Duodenal mucosa (tissue), 2 donors: ENCODE results near the gene IFIT2.

Experiments used
- H3K27ac ChIP-seq: one replicate; pipeline ENCODE4 v1.7.0; 2013; ENCODE audit warnings: low read depth, low read length
- H3K27me3 ChIP-seq, 2 donors: one replicate each; pipeline ENCODE4 v1.7.0; 2013; ENCODE audit warnings: low read length in 2 of 2, control low read depth in 1 of 2; ENCODE audit not compliant: insufficient read depth in 2 of 2, control insufficient read depth in 1 of 2
- H3K36me3 ChIP-seq, 2 donors: one replicate each; pipeline ENCODE4 v1.7.0; 2013; ENCODE audit warnings: low read length in 2 of 2, control low read depth in 1 of 2; ENCODE audit not compliant: insufficient read depth in 2 of 2, control insufficient read depth in 1 of 2
- H3K4me1 ChIP-seq, 2 donors: one replicate each; pipeline ENCODE4 v1.7.0; 2013; ENCODE audit warnings: low read length in 2 of 2, control low read depth in 1 of 2; ENCODE audit not compliant: insufficient read depth in 2 of 2, control insufficient read depth in 1 of 2
- H3K4me3 ChIP-seq, 2 donors: one replicate each; pipeline ENCODE4 v1.7.0; 2013; ENCODE audit warnings: low read length in 2 of 2, low read depth in 1 of 2
- H3K9ac ChIP-seq, 2 donors: one replicate each; pipeline ENCODE4 v1.7.0; 2013; ENCODE audit warnings: low read length in 2 of 2, low read depth in 1 of 2
- H3K9me3 ChIP-seq, 2 donors: one replicate each; pipeline ENCODE4 v1.7.0; 2013; ENCODE audit warnings: low read length in 2 of 2, control low read depth in 1 of 2; ENCODE audit not compliant: control insufficient read depth in 1 of 2

IFIT2 gene

DNA sequence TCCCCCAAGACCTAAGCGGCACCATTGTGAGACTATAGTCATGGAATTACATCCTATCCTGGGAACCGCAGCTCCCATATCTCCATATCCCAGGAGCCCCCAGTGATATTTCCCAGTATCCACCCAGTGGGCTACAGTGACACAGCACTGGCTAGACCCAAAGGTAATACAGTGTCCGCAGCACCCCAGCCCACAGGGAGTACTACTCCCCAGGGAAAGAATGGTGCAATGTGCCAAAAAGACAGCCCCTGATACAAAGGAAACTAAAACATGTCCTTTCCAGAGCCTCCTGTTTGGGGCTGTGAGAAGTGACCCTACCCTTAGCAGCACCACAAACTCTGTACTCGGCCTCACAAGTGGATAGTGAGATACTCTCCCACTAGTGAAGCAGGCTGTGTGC is 4.5 kb upstream of the IFIT2 start:
- no peaks in the 10 kb centered on the region for H3K27me3 ChIP-seq
- H3K4me3 ChIP-seq = no peak overlapping the region
- H3K4me1 ChIP-seq = peaks cover 5 to 24% of the 10 kb centered on the region in 2 donors
- H3K9me3 ChIP-seq = no peaks in the 10 kb centered on the region
- H3K27ac ChIP-seq = no peak overlapping the region
- no peak overlapping the region for H3K9ac ChIP-seq
- H3K36me3 ChIP-seq = no peaks in the 10 kb centered on the region

DNA sequence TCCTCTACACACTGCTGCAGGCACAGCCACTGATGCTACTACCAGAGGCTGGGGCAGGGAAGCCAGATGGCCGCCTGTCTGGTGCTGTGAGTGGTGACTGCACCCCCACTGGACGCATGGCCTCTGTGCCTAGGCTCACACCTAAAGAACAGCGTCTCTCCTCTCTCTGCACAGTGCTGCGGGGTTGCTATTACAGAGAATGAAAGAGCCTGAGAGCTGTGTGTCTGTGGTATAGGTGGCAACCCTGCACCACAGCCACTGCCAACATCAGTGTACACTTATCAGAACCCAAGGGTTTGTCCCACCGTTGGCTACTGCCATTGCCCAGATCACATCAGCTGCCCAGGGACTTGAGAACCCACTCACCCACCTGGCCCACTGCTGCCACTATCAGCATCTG is 4.1 kb upstream of the IFIT2 start:
- H3K4me3 ChIP-seq = no peak overlapping the region

DNA sequence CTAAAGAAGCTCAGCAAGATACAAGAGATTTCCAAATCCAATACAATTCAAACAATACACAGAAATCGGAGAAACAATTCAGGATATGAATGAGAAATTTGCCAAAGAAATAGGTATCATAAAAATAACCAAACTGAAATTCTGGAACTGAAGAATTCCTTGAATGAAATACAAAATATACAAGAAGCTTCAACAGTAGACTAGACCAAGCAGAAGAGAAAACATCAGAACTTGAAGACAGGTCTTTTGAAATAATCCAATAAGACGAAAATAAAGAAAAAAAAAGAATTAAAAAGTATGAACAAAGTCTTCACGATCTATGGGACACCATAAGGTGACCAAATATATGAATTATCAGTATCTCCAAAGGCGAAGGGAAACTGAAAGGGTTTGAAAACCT is 2.8 kb upstream of the IFIT2 start:
- H3K4me3 ChIP-seq = no peak overlapping the region
- H3K36me3 ChIP-seq = no peaks in the 10 kb centered on the region
- no peak overlapping the region for H3K9ac ChIP-seq
- H3K4me1 ChIP-seq = peaks cover 20 to 31% of the 10 kb centered on the region in 2 donors
- H3K27ac ChIP-seq = no peak overlapping the region
- H3K9me3 ChIP-seq = no peaks in the 10 kb centered on the region
- no peaks in the 10 kb centered on the region for H3K27me3 ChIP-seq

More for the DNA sequence above, 4.1 kb upstream of the IFIT2 start:
- no peaks in the 10 kb centered on the region for H3K27me3 ChIP-seq
- H3K4me1 ChIP-seq = peaks cover 9 to 24% of the 10 kb centered on the region in 2 donors
- H3K27ac ChIP-seq = no peak overlapping the region
- no peaks in the 10 kb centered on the region for H3K36me3 ChIP-seq
- no peak overlapping the region for H3K9ac ChIP-seq
- H3K9me3 ChIP-seq = no peaks in the 10 kb centered on the region

DNA sequence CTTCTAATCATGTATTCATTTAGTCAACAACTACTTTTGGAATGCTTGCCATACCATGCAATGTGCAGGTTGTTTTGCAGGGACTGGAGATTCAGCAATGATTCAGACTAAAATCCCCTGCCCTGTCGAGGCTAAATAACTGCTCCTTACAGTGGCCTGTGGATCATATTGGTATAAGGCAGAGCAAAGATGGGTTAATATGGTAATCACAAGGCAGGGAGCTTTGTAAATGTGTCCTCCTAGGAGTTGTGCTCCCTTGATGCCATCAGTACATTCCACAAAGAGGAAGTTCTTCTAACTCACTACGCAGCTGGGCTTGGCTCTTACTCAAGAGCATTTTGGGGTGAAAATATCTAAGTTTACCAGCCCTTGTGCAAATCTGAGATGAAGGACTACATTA is 614 bp upstream of the IFIT2 start:
- Histone ChIP-seq H3K4me3 (peak overlapping the region; percentile 69 to 70), H3K27ac (peak overlapping the region; percentile 79), H3K4me1 (peaks cover 20 to 23% of the 10 kb centered on the region in 2 donors), H3K36me3 (peaks cover 4 to 5% of the 10 kb centered on the region in 2 donors), H3K9ac (peak overlapping the region; percentile 55 to 57), H3K27me3 (no peaks in the 10 kb centered on the region), H3K9me3 (no peaks in the 10 kb centered on the region)

DNA sequence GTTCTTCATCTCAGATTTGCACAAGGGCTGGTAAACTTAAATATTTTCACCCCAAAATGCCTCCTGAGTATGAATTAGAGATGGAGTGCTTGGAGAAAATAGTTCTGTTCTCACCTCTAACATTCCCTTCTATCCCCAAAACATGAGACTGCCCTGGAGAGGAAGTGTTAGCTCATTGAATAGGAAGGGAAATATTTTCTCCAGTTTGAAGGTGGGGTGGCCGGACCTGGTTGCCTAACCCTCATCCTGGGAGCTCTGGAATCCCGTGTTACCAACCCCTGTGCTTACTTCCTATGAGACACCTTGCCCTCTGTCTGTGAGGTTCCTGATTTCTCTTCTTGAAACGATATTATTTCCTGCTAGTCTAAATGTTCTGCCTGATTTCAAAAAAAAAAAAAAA is 779 bp downstream of the IFIT2 start:
- Histone ChIP-seq H3K27ac (peak overlapping the region; percentile 79), H3K4me3 (peak overlapping the region; percentile 69 to 70), H3K36me3 (peaks cover 9 to 12% of the 10 kb centered on the region in 2 donors), H3K4me1 (peaks cover 14 to 23% of the 10 kb centered on the region in 2 donors), H3K9me3 (no peaks in the 10 kb centered on the region), H3K27me3 (no peaks in the 10 kb centered on the region), H3K9ac (peak overlapping the region; percentile 55 to 57)

DNA sequence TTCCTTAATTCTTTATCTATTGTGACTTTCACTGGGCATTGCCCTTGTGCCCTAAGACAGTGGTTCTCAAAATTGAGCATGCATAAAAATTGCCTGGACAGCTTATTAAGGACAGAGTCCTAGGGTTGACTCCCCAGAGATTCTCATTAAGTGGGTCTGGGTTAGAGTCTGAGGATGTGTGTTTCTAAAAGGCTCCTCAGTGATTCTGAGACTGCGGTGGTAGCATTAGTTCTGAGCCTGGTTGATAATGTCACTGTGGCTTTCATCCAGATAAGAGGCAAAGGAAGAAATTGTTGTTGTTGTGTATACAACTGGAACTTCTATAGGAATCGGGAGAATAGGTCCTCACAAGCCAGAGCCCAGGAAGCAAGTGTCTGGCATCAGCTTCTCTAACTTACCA is 1.3 kb downstream of the IFIT2 start:
- Histone ChIP-seq H3K4me3 (peak overlapping the region; percentile 44 to 69), H3K4me1 (peaks cover 14 to 23% of the 10 kb centered on the region in 2 donors), H3K9me3 (no peaks in the 10 kb centered on the region), H3K27me3 (no peaks in the 10 kb centered on the region), H3K27ac (no peak overlapping the region), H3K9ac (peak overlapping the region in 1 of 2 donors; percentile 7), H3K36me3 (peaks cover 9 to 12% of the 10 kb centered on the region in 2 donors)

DNA sequence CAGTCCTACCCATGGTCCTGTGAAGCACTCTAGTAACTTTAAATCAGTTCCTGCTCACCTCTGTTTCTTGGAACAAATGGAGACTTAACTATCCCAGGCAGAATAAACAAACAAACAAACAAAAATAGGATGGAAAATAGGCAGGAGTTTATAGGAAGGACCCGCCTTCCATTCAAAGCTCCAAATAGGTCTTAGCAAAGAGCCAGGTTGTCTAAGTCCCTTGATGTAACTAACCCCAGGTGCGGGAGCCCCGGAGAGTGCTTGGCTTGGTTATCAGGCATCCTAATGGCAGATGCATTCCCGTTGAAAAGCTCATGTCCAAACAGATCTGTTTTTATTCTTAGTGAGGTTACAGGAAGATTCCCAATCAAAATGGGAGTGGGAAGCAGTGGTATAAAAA is 2.2 kb downstream of the IFIT2 start:
- Histone ChIP-seq H3K4me3 (peak overlapping the region in 1 of 2 donors; percentile 4), H3K36me3 (peaks cover 9 to 12% of the 10 kb centered on the region in 2 donors), H3K27ac (no peak overlapping the region), H3K9ac (no peak overlapping the region), H3K27me3 (no peaks in the 10 kb centered on the region), H3K4me1 (peaks cover 14 to 23% of the 10 kb centered on the region in 2 donors), H3K9me3 (no peaks in the 10 kb centered on the region)

DNA sequence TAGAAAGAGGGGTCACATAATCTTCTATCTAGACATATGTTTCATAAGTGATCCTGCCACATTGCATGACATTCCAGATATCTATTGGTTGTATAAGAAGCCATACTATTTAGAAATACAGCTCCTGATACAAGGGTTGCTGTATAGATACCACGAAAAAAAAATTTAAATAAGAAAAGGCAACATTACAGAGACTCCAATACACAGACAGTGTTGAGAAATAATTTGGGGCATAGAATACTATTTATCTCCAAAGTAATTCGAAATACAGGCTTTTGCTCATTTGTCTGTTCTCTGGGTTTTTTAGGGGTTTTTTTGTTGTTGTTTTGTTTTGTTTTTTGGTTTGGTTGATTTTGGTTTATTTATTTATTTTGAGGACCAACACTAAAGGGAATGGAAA is 2.6 kb downstream of the IFIT2 start:
- Histone ChIP-seq H3K9ac (no peak overlapping the region), H3K9me3 (no peaks in the 10 kb centered on the region), H3K36me3 (peaks cover 9 to 12% of the 10 kb centered on the region in 2 donors), H3K27me3 (no peaks in the 10 kb centered on the region), H3K4me1 (peaks cover 14 to 23% of the 10 kb centered on the region in 2 donors), H3K4me3 (no peak overlapping the region), H3K27ac (no peak overlapping the region)

DNA sequence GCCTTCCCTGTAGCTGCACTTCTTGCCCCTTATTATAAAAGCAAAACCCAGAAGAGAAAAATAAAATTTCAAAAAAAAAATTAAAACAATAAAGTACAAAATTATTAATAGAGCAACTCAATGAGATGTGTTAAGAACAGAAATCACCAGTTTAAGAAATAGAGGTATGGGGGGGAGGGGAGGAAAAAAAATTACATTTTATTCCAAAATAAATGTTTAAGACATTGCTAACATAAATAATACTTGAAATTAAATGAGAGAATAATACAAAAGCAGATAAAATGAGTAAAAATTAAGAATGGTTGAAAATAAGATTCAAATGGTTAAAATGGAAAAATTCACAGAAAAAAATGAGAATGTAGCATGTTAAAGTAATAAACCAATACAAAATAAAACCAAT is 3.1 kb downstream of the IFIT2 start:
- no peaks in the 10 kb centered on the region for H3K27me3 ChIP-seq
- no peak overlapping the region for H3K9ac ChIP-seq
- H3K9me3 ChIP-seq = no peaks in the 10 kb centered on the region
- no peak overlapping the region for H3K27ac ChIP-seq
- H3K4me1 ChIP-seq = peaks cover 14 to 23% of the 10 kb centered on the region in 2 donors
- H3K4me3 ChIP-seq = no peak overlapping the region
- peaks cover 9 to 12% of the 10 kb centered on the region in 2 donors for H3K36me3 ChIP-seq

DNA sequence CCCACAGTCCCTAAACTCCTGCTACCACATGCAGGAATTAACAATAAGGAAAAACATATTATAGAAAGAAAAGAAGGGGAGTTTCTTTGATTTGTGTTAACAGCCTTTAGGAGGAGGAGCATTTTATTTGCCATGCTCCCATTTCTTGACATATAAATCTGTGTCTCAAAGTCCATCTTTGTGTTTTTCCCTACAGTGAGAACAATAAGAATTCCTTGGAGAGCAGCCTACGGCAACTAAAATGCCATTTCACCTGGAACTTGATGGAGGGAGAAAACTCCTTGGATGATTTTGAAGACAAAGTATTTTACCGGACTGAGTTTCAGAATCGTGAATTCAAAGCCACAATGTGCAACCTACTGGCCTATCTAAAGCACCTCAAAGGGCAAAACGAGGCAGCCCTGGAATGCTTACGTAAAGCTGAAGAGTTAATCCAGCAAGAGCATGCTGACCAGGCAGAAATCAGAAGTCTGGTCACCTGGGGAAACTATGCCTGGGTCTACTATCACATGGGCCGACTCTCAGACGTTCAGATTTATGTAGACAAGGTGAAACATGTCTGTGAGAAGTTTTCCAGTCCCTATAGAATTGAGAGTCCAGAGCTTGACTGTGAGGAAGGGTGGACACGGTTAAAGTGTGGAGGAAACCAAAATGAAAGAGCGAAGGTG is 4.1 kb downstream of the IFIT2 start:
- no peaks in the 10 kb centered on the region for H3K27me3 ChIP-seq
- no peaks in the 10 kb centered on the region for H3K9me3 ChIP-seq
- H3K9ac ChIP-seq = no peak overlapping the region
- peaks cover 13 to 23% of the 10 kb centered on the region in 2 donors for H3K4me1 ChIP-seq
- no peak overlapping the region for H3K4me3 ChIP-seq
- H3K36me3 ChIP-seq = peaks cover 9 to 12% of the 10 kb centered on the region in 2 donors
- no peak overlapping the region for H3K27ac ChIP-seq
